ENCODE data around the gene OPN1MW2. TPM values are rescaled to one million over a fixed set of nuclear protein-coding genes. Genes with fewer than 3 reads are reported as not detected.
"Not testable (repeated sequence)": the region's sequence is repeated elsewhere in the genome, so short reads cannot be mapped to it uniquely, and the experiment has no call there.

The OPN1MW2 gene
- not detected for total RNA-seq

DNA sequence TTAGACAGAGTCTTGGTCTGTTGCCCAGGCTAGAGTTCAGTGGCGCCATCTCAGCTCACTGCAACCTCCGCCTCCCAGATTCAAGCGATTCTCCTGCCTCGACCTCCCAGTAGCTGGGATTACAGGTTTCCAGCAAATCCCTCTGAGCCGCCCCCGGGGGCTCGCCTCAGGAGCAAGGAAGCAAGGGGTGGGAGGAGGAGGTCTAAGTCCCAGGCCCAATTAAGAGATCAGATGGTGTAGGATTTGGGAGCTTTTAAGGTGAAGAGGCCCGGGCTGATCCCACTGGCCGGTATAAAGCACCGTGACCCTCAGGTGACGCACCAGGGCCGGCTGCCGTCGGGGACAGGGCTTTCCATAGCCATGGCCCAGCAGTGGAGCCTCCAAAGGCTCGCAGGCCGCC lies at the start of gene OPN1MW2:
OPN1MW2 (plus strand) TSS at position 301 of the 400 bp plus-strand sequence; CDS start at position 361, 60 bp downstream.
- H3K9me3 ChIP-seq, H3K27ac ChIP-seq, H3K4me3 ChIP-seq, DNase-seq, H3K4me1 ChIP-seq, H3K36me3 ChIP-seq, H3K27me3 ChIP-seq: not testable (repeated sequence)

GRCh38 chrX:154172535-154172943 lies 47.0 kb upstream of the OPN1MW2 start:
- not testable (repeated sequence) for H3K4me3 ChIP-seq, DNase-seq, H3K27me3 ChIP-seq, H3K36me3 ChIP-seq, H3K9me3 ChIP-seq, H3K4me1 ChIP-seq, H3K27ac ChIP-seq

GRCh38 chrX:154174356-154174755 lies 45.2 kb upstream of the OPN1MW2 start:
- not testable (repeated sequence) for H3K9me3 ChIP-seq, DNase-seq, H3K4me3 ChIP-seq, H3K27me3 ChIP-seq, H3K4me1 ChIP-seq, H3K27ac ChIP-seq, H3K36me3 ChIP-seq

DNA sequence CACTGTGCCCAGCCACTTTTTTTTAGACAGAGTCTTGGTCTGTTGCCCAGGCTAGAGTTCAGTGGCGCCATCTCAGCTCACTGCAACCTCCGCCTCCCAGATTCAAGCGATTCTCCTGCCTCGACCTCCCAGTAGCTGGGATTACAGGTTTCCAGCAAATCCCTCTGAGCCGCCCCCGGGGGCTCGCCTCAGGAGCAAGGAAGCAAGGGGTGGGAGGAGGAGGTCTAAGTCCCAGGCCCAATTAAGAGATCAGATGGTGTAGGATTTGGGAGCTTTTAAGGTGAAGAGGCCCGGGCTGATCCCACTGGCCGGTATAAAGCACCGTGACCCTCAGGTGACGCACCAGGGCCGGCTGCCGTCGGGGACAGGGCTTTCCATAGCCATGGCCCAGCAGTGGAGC lies 37.3 kb upstream of the OPN1MW2 start, which contains the start of gene OPN1MW:
OPN1MW (plus strand) TSS at position 301 of the 400 bp plus-strand sequence; CDS start at position 383, 82 bp downstream.
- not testable (repeated sequence) for H3K9me3 ChIP-seq, H3K36me3 ChIP-seq, H3K4me1 ChIP-seq

GRCh38 chrX:154183794-154184193 lies 35.8 kb upstream of the OPN1MW2 start:
- not testable (repeated sequence) for DNase-seq, H3K36me3 ChIP-seq

More for the DNA sequence above, 37.3 kb upstream of the OPN1MW2 start, which contains the start of gene OPN1MW:
- not testable (repeated sequence) for H3K4me3 ChIP-seq, DNase-seq, H3K27me3 ChIP-seq, H3K27ac ChIP-seq

DNA sequence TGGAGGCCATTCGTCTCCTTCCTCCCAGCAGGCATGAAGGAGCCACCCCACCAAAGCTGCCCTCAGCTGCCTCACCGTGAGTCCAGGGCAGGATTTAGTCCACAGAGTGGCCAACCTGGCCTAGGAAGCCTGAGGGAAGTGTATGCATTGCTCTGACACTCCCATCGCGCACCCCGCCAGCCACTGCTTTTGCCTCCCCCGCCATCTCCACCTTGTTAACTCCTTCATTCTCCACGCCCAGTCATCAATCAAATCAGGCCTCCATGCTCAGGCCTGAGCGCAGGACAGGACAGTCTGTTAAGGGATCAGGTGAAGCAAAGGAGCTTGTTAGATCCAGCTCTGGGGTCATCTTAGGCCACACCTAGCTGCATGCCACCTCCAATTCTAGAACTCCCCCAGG lies 26.7 kb upstream of the OPN1MW2 start:
- not testable (repeated sequence) for H3K27ac ChIP-seq, H3K36me3 ChIP-seq, H3K27me3 ChIP-seq, H3K4me1 ChIP-seq, H3K4me3 ChIP-seq, H3K9me3 ChIP-seq, DNase-seq

More at GRCh38 chrX:154183794-154184193, 35.8 kb upstream of the OPN1MW2 start:
- not testable (repeated sequence) for H3K27me3 ChIP-seq, H3K4me3 ChIP-seq, H3K9me3 ChIP-seq, H3K27ac ChIP-seq, H3K4me1 ChIP-seq

DNA sequence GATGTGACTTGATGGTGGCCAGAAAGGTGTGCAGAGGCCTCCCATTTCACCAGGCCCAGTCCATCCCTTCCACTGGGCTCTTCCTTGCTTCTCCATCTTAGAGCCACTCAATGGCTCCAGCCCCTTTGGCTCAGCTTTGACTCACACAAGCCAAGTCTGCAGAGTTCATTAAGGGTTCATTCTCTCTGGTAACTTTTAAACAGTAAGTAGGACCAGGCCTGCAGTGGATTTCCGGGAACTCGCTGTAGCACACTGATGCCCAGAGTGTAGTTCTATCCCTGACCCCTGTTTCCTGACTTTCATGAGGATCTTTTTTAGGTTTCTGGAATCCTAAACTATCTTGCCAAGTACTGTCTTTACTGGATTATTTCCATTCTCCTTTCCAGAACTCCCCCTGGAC lies 25.2 kb upstream of the OPN1MW2 start:
- H3K9me3 ChIP-seq, H3K27ac ChIP-seq, H3K36me3 ChIP-seq, H3K4me3 ChIP-seq, H3K4me1 ChIP-seq, H3K27me3 ChIP-seq, DNase-seq: not testable (repeated sequence)

GRCh38 chrX:154196466-154196865 lies 23.1 kb upstream of the OPN1MW2 start:
- not testable (repeated sequence) for DNase-seq, H3K36me3 ChIP-seq, H3K4me1 ChIP-seq, H3K4me3 ChIP-seq, H3K27me3 ChIP-seq, H3K9me3 ChIP-seq, H3K27ac ChIP-seq

- not testable (repeated sequence) for DNase-seq, H3K36me3 ChIP-seq, H3K27ac ChIP-seq, H3K27me3 ChIP-seq, H3K9me3 ChIP-seq, H3K4me3 ChIP-seq, H3K4me1 ChIP-seq
Observed at GRCh38 chrX:154209670-154210418, 9.7 kb upstream of the OPN1MW2 start.

DNA sequence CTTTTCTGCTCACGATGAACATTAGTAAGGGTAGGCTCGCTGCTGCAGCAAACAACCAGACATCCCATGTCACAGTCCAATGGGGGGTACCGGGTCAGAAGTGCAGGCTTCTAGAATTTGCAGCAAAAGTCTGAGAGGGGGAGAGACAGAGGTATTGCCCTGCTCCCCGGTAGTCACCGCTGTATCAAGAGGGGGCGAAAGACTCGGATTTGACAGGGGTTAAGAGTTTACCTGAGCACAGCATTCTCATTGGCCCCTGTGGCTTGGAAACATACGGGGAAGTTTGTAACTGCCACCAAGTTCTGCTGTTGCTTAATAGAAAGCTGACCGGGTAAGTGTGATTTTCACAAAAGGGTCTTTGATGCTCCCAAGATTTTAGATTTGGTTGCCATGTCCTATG lies 8.5 kb upstream of the OPN1MW2 start:
- H3K4me3 ChIP-seq, H3K4me1 ChIP-seq, H3K36me3 ChIP-seq, H3K27me3 ChIP-seq, H3K27ac ChIP-seq, H3K9me3 ChIP-seq: not testable (repeated sequence)
- peak in 2 of 3 donors; percentile 14 to 27 for DNase-seq

- H3K27ac ChIP-seq, H3K9me3 ChIP-seq, H3K27me3 ChIP-seq, H3K36me3 ChIP-seq, H3K4me1 ChIP-seq, DNase-seq, H3K4me3 ChIP-seq: not testable (repeated sequence)
Observed at GRCh38 chrX:154211499-154211898, 8.1 kb upstream of the OPN1MW2 start.

DNA sequence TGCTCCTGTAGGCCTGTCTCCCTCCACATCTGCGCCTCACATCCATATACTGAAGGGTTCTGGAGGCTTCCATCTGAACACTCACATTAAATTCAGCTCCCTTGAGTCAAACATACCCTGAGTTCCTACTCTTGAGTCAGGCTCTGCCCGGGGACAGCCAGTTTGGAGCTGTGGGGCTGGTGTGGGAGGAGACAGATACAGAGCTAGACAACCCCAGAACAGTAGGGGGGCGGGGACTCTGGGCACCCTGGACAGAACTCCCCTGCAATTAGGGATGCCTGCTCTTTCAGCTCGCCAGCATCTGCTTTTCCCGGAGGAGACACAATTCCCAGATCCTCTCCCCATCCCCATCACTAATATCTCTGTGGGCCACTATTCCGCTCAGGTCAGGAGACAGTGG lies 5.7 kb downstream of the OPN1MW2 start:
- H3K9me3 ChIP-seq, H3K36me3 ChIP-seq, H3K27me3 ChIP-seq, H3K4me1 ChIP-seq, H3K4me3 ChIP-seq, DNase-seq, H3K27ac ChIP-seq: not testable (repeated sequence)

DNA sequence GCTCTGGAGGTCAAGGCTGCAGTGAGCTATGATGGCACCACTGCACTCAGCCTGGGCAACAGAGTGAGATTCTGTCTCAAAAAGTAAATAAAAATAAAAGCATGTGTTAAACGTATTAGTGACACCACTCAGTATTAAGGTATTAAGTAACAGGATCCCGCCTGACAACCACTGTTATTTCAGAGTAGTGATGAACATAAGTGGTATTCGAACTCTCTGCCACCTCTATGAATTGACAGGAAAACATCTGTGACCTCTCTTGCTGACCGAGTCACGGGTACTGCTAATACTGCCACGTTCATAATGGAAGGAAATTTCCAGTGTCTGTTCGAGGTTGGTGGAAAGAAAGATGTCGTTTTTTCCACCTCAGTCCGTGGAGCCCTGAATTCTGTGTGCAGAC lies 7.2 kb downstream of the OPN1MW2 start:
- H3K9me3 ChIP-seq, H3K36me3 ChIP-seq, H3K27me3 ChIP-seq, H3K4me1 ChIP-seq, H3K4me3 ChIP-seq, DNase-seq, H3K27ac ChIP-seq: not testable (repeated sequence)

- not testable (repeated sequence) for H3K9me3 ChIP-seq, H3K4me1 ChIP-seq, H3K4me3 ChIP-seq, H3K36me3 ChIP-seq, H3K27me3 ChIP-seq, H3K27ac ChIP-seq, DNase-seq
Observed at GRCh38 chrX:154231443-154231842, 11.9 kb downstream of the OPN1MW2 start.

DNA sequence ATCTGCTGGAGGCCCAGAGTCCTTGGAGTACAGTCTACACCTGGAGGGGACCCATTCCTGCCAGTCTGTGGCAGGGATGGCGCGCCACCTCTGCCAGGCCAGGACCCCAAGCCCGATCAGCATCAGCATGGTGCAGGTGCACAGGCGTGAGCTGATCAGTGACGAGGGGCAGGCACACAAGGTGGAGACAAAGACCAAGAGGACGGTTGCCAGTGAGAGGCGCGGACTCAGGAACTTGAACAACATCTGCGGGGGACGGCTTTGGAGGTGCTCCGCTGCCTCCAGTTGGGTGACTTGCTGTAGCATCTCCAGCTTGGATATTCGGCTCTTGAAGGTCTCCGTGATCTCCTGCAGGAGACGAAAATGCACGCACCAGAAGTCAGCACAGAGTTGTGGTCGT lies 14.1 kb downstream of the OPN1MW2 start:
- H3K36me3 ChIP-seq, DNase-seq, H3K27ac ChIP-seq, H3K4me1 ChIP-seq, H3K9me3 ChIP-seq, H3K4me3 ChIP-seq, H3K27me3 ChIP-seq: not testable (repeated sequence)
